ENCODE results near the gene CNIH2. TPM values are rescaled to one million over a fixed set of nuclear protein-coding genes. Genes with fewer than 3 reads are reported as not detected.

Gene CNIH2
- total and polyA plus RNA-seq, 2 donors (not counting 1 experiment from before 2014, with no cell fraction given), result 0.17 to 0.57 TPM

DNA sequence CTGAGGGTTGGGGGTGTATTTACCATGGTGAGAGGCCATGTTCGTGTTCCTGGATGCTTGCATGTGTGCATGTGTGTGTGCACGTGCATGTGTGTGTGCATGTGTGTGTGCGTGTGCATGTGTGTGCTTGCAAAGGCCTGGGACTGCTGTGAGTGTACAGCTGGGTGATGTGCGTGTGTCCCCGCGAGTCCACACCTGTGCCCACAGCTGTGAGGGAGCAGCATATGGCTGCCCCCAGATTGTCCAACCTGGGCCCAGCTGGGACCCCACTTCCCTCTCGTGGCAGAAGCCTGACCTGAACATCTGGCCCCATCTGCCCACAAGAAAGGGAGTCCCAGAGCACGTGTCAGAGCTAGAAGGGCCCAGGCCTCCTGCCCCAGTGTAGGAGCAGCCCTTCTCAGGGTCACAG is 47.3 kb downstream of the CNIH2 start:
- Histone ChIP-seq H3K79me2 (ENCODE audit: control insufficient read depth, insufficient read depth, low read length) (no peaks in the 10 kb centered on the region), H3K27me3 (ENCODE audit: control insufficient read depth, insufficient read depth, low read length) (no peaks in the 10 kb centered on the region), H3K9ac (ENCODE audit: insufficient read depth, low read length) (no peak overlapping the region), H3K27ac (ENCODE audit: insufficient read depth, low read length) (peak overlapping the region; percentile 31), H2AFZ (ENCODE audit: low read length) (no peak overlapping the region), H3K4me2 (ENCODE audit: extremely low read depth, insufficient read depth, low read length) (no peak overlapping the region), H3K9me3 (ENCODE audit: control insufficient read depth, insufficient read depth, low read depth, low read length) (no peaks in the 10 kb centered on the region), H4K20me1 (ENCODE audit: control insufficient read depth, extremely low read depth, insufficient read depth, low read length) (no peaks in the 10 kb centered on the region), H3K4me1 (ENCODE audit: control insufficient read depth, extremely low read depth, insufficient read depth, low read length) (peaks cover 48% of the 10 kb centered on the region), H3K4me3 (replicated peaks in 1 of 4; ENCODE audit: control extremely low read depth in 1 of 4, insufficient read depth in 1 of 4, low read depth in 3 of 4, low read length in 4 of 4) (no peak overlapping the region), H3K36me3 (ENCODE audit: control insufficient read depth, insufficient read depth, low read length) (no peaks in the 10 kb centered on the region)
- DNase-seq (ENCODE audit: low read depth in 2 of 2), result peak in 1 of 2 donors; percentile 9
- TF ChIP-seq EZH2 (IDR thresholded peaks at IDR 0.05; ENCODE audit: low read length, missing control alignments), result no peak

DNA sequence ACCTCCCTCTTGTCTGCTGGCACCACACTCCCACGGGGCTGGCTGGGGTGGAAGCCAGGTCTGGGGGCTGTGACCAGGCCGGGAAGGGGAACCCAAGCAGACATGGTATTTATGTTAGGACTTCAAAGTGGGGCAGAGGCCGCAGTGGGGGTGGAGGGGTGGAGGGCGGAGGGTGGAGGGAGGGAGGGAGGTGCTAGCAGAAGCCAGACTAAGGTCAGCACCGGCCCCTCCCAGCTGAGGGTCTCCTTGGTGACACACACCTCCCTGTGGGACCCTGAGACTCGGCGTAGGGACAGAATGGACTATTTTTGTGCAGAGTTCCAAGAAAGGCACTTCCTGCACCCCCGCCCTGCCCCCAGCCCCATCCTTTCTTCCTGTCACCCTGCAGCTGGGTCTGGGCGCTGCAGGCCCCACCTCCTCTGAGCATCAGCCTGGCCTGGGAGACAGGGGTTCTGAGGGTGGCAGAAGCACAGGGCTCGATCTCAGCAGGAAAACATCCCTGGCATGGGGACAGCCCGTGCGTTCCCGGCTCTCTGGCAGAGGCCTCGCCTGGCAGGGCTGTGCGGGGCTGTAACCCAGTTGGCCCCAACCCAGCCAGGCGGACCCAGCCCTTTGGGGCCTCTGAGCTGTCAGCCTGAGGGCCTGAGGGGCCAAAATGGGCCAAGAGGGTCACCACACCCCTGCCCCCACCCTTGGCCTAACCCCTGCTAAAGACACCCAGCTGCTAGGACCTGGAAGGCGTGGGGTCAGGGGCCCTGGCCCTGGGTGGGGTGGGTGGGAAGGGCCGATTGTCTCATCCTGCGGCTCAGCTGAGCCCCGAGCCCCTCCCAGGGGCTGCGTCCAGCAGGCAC is 48.5 kb downstream of the CNIH2 start:
- Histone ChIP-seq H3K9ac (ENCODE audit: insufficient read depth, low read length) (peak overlapping the region; percentile 50), H2AFZ (ENCODE audit: low read length) (no peak overlapping the region), H3K27ac (ENCODE audit: insufficient read depth, low read length) (peak overlapping the region; percentile 89), H3K27me3 (ENCODE audit: control insufficient read depth, insufficient read depth, low read length) (no peaks in the 10 kb centered on the region), H3K36me3 (ENCODE audit: control insufficient read depth, insufficient read depth, low read length) (peaks cover 6% of the 10 kb centered on the region), H4K20me1 (ENCODE audit: control insufficient read depth, extremely low read depth, insufficient read depth, low read length) (no peaks in the 10 kb centered on the region), H3K4me3 (replicated peaks in 1 of 4; ENCODE audit: control extremely low read depth in 1 of 4, insufficient read depth in 1 of 4, low read depth in 3 of 4, low read length in 4 of 4) (no peak overlapping the region), H3K79me2 (ENCODE audit: control insufficient read depth, insufficient read depth, low read length) (no peaks in the 10 kb centered on the region), H3K4me1 (ENCODE audit: control insufficient read depth, extremely low read depth, insufficient read depth, low read length) (peaks cover 48% of the 10 kb centered on the region), H3K4me2 (ENCODE audit: extremely low read depth, insufficient read depth, low read length) (no peak overlapping the region), H3K9me3 (ENCODE audit: control insufficient read depth, insufficient read depth, low read depth, low read length) (no peaks in the 10 kb centered on the region)
- TF ChIP-seq, protein P1, sequence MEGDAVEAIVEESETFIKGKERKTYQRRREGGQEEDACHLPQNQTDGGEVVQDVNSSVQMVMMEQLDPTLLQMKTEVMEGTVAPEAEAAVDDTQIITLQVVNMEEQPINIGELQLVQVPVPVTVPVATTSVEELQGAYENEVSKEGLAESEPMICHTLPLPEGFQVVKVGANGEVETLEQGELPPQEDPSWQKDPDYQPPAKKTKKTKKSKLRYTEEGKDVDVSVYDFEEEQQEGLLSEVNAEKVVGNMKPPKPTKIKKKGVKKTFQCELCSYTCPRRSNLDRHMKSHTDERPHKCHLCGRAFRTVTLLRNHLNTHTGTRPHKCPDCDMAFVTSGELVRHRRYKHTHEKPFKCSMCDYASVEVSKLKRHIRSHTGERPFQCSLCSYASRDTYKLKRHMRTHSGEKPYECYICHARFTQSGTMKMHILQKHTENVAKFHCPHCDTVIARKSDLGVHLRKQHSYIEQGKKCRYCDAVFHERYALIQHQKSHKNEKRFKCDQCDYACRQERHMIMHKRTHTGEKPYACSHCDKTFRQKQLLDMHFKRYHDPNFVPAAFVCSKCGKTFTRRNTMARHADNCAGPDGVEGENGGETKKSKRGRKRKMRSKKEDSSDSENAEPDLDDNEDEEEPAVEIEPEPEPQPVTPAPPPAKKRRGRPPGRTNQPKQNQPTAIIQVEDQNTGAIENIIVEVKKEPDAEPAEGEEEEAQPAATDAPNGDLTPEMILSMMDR (conservative IDR thresholded peaks at IDR 0.05 in 1 of 2, IDR thresholded peaks at IDR 0.05 in 1 of 2; ENCODE audit: low read depth in 1 of 2, low read length in 2 of 2), result no peak
- TF ChIP-seq EZH2 (IDR thresholded peaks at IDR 0.05; ENCODE audit: low read length, missing control alignments), result no peak
- peak; percentile 33 to 78 for DNase-seq (ENCODE audit: low read depth in 2 of 2)

DNA sequence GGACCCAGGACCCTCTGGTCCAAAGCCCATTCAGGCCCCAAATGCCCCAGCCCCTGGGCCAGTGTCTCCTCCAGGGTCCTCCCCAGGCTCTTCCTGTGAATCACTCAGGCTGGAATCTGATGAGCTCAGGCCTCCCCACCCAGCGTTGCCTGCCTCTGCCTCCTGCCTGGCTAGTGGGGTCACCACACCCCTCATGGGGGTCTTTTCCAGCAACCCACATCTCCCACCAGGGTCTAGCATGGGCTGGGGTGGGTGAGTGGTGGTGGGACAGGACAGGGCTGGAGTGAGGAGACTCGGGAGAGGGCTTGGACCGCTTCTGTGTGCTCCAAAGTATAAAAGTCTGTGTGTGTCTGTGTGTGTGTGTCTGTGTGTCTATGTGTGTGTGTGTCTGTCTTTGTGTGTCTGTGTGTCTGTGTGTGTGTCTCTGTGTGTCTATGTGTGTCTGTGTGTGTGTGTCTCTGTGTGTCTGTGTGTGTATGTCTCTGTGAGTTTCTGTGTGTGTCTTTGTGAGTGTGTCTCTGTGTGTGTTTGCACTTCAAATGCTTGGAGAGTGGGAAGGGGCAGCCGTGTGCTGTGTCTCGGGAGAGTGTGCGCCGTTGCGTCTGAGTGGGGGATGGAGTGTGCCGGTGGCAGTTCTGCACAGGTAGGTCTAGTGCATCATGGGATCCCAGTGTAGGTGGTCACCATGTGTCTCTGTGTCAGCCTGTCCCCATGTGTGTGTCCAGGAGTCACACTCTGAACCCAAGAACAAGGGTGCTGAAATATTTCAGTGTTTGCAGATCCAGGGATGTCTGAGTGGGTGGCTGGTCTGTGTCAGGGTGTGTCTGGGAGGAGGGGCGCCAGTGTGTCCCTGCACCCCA is 49.4 kb downstream of the CNIH2 start:
- Histone ChIP-seq H3K9ac (ENCODE audit: insufficient read depth, low read length) (peak overlapping the region; percentile 50), H3K4me2 (ENCODE audit: extremely low read depth, insufficient read depth, low read length) (peak overlapping the region; percentile 1)

More for the DNA sequence above, 49.4 kb downstream of the CNIH2 start:
- H3K36me3 ChIP-seq (ENCODE audit: control insufficient read depth, insufficient read depth, low read length), result peaks cover 15% of the 10 kb centered on the region
- no peaks in the 10 kb centered on the region for H3K9me3 ChIP-seq (ENCODE audit: control insufficient read depth, insufficient read depth, low read depth, low read length)
- H2AFZ ChIP-seq (ENCODE audit: low read length), result no peak overlapping the region
- H3K4me3 ChIP-seq (replicated peaks in 1 of 4; ENCODE audit: control extremely low read depth in 1 of 4, insufficient read depth in 1 of 4, low read depth in 3 of 4, low read length in 4 of 4), result no peak overlapping the region
- H4K20me1 ChIP-seq (ENCODE audit: control insufficient read depth, extremely low read depth, insufficient read depth, low read length), result no peaks in the 10 kb centered on the region
- H3K79me2 ChIP-seq (ENCODE audit: control insufficient read depth, insufficient read depth, low read length), result peaks cover under 1% of the 10 kb centered on the region
- TF ChIP-seq, protein P1 (conservative IDR thresholded peaks at IDR 0.05 in 1 of 2, IDR thresholded peaks at IDR 0.05 in 1 of 2; ENCODE audit: low read depth in 1 of 2, low read length in 2 of 2), result peak in 1 of 2 donors; percentile 9
- TF ChIP-seq EZH2 (IDR thresholded peaks at IDR 0.05; ENCODE audit: low read length, missing control alignments), result no peak
- H3K27me3 ChIP-seq (ENCODE audit: control insufficient read depth, insufficient read depth, low read length), result no peaks in the 10 kb centered on the region
- H3K4me1 ChIP-seq (ENCODE audit: control insufficient read depth, extremely low read depth, insufficient read depth, low read length), result peaks cover 47% of the 10 kb centered on the region
- peak; percentile 65 to 67 for DNase-seq (ENCODE audit: low read depth in 2 of 2)
- H3K27ac ChIP-seq (ENCODE audit: insufficient read depth, low read length), result peak overlapping the region; percentile 89

Measured in fibroblast of lung (primary cell).